Measurements from ENCODE around the gene ZNF469. TPM values are rescaled to one million over a fixed set of nuclear protein-coding genes. Genes with fewer than 3 reads are reported as not detected.

ZNF469 gene, protein sequence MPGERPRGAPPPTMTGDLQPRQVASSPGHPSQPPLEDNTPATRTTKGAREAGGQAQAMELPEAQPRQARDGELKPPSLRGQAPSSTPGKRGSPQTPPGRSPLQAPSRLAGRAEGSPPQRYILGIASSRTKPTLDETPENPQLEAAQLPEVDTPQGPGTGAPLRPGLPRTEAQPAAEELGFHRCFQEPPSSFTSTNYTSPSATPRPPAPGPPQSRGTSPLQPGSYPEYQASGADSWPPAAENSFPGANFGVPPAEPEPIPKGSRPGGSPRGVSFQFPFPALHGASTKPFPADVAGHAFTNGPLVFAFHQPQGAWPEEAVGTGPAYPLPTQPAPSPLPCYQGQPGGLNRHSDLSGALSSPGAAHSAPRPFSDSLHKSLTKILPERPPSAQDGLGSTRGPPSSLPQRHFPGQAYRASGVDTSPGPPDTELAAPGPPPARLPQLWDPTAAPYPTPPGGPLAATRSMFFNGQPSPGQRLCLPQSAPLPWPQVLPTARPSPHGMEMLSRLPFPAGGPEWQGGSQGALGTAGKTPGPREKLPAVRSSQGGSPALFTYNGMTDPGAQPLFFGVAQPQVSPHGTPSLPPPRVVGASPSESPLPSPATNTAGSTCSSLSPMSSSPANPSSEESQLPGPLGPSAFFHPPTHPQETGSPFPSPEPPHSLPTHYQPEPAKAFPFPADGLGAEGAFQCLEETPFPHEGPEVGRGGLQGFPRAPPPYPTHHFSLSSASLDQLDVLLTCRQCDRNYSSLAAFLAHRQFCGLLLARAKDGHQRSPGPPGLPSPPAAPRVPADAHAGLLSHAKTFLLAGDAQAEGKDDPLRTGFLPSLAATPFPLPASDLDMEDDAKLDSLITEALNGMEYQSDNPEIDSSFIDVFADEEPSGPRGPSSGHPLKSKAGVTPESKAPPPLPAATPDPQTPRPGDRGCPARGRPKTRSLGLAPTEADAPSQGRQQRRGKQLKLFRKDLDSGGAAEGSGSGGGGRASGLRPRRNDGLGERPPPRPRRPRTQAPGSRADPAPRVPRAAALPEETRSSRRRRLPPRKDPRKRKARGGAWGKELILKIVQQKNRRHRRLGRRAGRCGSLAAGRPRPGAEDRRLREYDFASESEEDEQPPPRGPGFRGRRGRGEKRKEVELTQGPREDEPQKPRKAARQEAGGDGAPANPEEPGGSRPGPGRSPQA (N-terminal part only)
- total RNA-seq, result 1 to 10 TPM; 2.9 to 6.2 TPM
- long read RNA-seq, donor 1, full-length matches to known transcripts, result 5 of 6 reads
- long read RNA-seq, donor 1, partial matches to known transcripts, result 0 of 6 reads
- long read RNA-seq, donor 1, other reads (novel, unspliced or antisense), result 1 of 6 reads
- long read RNA-seq, donor 2, full-length matches to known transcripts, result 4 of 4 reads
- long read RNA-seq, donor 2, partial matches to known transcripts, result 0 of 4 reads
- long read RNA-seq, donor 2, other reads (novel, unspliced or antisense), result 0 of 4 reads

DNA sequence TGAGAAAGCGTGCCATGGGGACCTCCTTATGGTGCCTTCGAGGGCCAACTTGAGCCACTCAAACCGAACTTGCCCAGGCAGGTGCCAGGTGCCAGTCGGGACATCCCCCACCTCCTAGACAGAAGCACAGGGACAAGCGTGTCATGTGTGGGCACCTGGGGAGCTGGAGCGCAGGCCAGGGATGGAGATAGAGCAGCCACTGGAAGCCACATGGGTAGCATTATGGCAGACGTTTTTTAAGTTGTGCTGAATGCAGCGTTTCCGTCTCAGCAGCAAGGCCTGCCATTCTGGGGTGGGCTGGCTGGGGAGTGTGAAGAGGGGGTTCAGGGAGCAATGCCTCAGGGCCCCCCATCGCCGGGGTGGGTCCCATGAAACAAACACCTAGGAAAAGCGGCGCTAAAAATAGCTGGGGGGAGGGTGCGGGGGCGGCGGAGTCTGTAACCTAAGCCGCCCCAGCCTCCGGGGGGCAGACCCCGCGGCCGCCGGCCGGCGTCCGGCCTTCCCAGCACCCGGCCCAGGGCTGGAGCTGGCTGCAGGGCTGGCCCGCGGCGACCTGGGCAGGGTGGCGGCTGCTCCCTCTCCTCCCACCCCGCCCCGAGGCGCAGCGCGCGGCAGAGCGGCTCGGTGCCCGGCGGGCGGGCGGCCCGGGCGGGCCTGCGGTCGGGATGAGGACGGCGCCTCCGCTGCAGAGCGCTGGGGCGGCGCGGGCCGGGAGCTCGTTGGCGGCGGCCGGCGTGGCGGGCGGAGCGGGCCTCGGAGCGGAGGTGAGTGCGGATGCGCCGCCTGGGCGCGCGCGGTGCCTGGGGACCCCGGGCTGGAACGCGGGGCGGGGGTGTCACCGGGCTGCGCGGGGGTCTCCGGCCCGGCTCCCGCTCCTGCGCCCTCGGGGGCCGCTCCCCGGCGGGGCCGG lies at the start of gene ZNF469:
TSS of gene ZNF469 (plus strand) at position 469 of the 910 bp plus-strand sequence. CDS start 44,512 bp downstream, outside the sequence.
- peak; percentile 79 for DNase-seq (ENCODE audit: low spot score)
- intact Hi-C loops (cut with DNase I), result no loop called here

DNA sequence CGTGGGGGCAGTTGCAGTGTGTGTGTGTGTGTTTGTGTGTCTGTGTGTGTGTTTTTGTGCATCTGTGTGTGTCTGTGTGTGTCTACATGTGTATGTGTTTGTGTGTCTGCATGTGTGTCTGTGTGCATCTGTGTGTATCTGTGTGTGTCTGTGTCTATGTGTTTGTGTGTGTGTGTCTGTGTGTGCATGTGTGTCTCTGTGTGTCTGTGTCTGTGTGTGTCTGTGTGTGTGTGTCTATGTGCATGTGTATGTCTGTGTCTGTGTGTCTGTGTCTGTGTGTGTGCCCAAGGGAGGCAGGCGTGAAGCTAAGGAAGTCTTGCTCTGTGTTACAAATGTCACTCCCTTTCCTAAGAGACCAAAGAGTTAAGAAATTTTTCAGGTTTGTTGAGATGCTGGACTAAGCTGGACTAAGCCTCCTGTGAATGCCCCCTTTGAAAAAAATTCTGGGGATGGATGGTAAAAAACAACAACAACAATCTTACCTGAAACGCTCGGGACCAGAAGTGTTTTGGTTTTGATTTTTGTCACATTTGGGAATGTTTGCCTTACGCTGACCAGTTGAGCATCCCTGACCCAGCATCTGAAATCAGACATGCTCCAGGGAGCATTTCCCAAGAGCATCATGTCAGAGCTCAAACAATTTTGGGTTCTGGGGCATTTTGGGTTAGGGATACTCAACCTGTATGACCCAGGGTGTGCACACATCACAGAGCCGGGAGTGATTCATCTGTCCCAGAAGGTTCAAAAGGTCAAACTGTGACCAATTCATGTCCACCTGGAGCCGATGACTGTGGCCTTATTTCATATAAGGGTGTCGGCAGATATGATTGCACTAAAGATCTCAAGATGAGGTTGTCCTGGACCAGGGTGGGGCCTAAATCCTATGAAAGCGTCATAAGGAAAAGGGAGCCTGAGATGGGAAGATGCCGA lies 48.6 kb upstream of the ZNF469 start:
- intact Hi-C loops (cut with DNase I), result no loop called here

DNA sequence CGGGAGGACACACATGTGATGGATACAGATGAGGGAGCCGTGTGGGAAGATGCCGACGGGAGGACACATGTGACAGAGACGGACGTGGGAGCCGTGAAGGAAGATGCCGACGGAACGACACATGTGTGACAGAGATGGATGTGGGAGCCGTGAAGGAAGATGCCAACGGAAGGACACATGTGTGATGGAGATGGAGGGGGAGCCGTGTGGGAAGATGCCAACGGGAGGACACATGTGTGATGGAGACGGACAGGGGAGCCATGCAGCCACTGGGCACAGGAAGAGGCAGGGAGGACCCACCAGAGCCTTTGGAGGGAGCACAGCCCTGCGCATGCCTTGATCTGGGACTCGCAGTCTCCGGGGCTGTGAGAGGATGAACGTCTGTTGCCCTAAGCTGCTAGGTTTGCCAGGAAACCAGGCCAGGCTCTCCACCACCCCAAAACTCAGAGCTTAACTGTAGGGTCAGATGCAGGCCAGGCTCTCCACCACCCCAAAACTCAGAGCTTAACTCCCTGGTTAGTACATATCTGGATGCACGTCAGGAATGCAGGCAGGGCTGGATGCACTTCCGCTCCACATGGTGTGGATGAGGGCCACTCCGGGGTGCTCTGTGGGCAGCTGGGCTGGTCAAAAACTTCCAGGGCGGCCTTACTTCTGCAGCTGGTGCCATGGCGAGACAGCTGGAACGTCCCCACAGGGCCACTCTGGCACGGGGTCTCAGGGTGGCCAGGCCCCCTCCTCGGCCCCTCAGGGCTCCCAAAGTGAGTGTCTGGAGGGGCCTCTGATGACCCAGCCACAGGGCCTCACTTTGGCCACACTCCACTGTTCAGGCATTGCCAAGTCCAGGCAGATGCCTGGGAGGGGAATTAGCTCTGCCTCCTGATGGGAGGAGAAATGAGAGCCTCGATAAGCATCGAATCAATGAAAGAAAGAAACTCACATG lies 47.7 kb upstream of the ZNF469 start:
- intact Hi-C loops (cut with DNase I), result no loop called here
- DNase-seq (ENCODE audit: low spot score), result no peak

More for the DNA sequence above, 48.6 kb upstream of the ZNF469 start:
- no peak for DNase-seq (ENCODE audit: low spot score)

DNA sequence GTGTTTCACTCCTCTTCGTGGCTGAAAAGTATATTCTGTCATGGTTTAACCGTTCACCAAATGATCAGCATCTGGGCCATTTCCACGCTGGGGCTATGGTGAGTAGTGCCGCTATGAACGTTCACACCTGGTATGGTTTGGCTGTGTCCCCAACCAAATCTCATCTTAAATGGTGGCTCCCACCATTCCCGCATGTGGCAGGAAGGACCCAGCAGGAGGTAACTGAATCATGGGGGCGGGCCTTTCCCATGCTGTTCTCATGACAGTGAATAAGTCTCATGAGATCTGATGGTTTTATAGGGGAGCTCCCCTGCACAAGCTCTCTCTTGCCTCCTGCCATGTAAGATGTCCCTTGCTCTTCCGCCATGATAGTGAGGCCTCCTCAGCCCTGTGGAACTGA lies 45.7 kb upstream of the ZNF469 start:
- intact Hi-C loops (cut with DNase I), result no loop called here
- DNase-seq (ENCODE audit: low spot score), result no peak

DNA sequence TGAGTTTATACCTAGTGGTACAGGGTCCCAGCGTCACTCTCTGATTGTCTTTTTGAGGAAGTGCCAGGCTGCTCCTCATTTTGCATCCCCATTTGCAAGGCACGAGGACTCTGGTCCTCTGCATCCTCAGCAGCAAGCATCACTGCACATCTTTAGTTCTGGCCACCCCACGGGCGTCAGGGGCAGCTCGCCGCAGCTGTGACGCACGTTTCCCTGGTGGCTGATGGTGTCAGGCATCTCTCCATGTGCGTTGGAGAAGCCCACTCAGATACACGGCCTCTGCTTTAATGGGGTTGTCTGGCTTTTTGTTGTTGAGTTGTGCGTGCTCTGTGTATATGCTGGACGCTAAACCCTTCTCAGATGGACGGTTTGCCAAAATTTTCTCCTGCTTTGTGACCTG lies 45.2 kb upstream of the ZNF469 start:
- intact Hi-C loops (cut with DNase I), result no loop called here
- no peak for DNase-seq (ENCODE audit: low spot score)

DNA sequence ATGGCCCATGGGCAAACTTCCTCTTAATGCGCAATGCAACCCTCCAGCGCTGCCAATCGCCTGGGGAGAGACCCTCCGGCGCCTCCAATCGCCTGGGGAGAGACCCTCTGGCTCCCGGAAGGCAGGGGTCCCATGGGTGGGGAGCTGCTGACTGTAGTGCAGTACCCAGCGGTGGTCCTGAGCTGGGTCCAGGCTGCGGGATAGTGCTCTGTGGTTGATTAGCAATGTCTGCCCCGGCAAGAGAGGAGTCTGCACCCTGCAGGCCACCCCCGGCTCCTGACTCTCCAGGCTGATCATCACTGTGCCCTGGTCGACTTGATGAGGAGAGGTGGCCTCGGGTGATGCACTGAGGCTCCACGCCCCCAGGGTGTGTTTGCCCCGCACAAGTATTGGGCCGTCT lies 44.6 kb upstream of the ZNF469 start:
- intact Hi-C loops (cut with DNase I), result no loop called here
- DNase-seq (ENCODE audit: low spot score), result no peak

DNA sequence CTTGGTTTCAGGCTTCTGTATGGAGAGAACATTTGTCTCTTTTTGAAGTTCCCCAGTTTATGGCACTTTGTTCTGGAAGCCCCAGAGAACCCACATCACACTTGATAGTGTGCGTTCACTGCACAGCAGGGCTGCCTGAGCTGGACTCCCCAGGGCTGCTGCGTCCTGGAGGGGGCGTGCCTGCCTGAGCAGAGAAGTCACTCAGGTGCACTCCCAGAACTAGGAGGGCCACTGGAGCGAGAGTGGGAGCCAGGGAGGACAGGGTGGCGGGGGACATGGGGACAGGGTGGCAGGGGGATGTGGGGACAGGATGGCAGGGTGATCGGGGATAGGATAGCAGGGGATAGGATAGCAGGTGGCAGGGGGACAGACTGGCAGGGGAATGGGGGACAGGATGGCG lies 43.9 kb upstream of the ZNF469 start:
- DNase-seq (ENCODE audit: low spot score), result no peak
- intact Hi-C loops (cut with DNase I), result no loop called here

DNA sequence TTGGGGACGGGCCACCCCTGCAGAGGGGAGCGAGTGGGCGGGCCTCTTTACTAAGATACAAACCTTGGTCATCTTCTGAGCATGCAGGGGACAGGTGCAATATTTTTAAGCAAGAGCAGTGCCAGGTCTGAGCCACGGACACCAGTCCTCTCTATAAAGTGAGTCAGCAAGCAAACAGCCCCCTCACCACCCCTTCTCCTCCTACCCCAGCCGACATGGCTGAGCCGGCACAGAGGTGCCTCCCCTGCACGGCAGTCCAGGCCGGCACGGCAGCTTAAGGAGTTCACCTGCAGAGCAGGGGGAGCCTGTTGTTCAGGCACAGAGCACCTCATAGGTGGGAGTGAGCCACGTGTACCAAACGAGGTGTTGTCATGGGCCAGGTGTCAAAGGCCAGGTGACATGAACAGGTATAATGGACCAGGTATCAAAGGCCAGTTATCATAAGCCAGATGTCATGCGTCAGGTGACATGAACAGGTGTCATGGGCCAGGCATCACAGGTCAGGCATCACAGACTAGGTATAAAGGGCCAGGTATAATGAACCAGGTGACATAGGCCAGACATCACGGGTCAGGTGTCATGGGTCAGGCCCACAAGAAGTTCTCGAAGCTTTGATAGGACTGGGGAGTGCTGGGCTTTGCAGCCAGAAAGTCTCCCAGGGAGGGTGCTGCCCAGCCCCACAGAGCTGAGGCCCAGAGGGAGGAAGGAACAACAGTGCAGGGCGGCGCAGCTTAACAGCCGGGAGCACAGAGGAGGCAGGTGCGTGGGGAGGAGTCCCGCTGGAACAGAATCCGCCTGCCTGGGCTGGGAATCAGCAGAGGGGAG lies 42.6 kb upstream of the ZNF469 start:
- no peak for DNase-seq (ENCODE audit: low spot score)

DNA sequence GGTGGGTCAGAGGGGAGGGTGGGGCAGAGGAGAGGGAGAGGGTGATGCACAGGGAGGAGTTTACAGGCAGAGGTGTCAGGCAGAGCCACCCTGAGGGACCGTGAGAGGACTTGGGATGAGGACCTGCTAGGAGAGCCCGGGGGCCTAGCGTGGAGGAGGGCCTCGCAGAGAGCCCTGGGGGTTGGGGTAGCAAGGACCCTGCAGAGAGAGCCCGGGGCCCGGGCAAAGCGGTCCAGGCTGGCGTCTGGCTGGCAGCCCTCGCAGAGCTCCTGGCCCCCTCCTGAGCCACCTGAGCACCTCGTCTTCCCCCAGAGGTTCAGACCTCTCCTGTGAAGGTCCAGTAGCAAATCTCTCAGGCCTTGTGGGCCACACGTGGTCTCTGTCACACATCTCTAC lies 42.0 kb upstream of the ZNF469 start:
- DNase-seq (ENCODE audit: low spot score), result no peak
- intact Hi-C loops (cut with DNase I), result no loop called here

More for the DNA sequence above, 42.6 kb upstream of the ZNF469 start:
- intact Hi-C loops (cut with DNase I), result no loop called here

DNA sequence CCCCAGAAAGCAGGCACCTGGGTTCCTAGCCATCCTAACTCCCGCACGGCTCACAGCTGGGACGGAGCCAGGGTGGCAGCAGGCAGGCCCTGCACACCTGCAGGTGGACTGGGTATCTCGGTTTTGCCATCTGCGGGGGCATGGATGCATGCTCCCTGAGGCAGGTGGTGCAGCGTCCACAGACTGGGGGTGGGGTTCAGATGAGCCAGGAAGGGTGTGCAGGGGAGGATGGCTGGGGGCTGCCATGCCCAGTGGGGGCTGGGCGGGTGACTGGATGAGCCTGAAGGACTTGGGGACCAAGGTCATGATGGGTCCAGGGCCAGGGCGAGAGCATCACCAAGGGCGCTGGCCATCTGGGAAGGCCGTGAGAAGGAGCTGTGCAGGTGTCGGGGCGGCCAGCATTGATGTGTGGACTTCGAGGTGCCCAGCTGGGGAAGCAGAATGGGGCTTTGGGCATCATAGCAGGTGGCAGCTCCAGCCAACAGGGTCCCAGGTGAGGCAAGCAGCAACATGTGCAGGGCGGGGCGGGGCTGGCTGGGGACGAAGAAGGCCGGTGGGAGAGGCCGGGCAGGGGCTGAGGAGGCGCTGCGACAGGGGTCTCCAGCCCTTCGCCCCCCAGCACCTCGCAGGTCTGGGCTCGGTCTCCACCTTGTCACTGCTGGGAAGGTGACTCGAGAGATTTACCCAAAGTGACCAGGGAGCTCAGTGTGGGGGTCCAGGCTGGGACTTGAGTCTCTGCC lies 41.0 kb upstream of the ZNF469 start:
- intact Hi-C loops (cut with DNase I), result no loop called here
- DNase-seq (ENCODE audit: low spot score), result no peak

DNA sequence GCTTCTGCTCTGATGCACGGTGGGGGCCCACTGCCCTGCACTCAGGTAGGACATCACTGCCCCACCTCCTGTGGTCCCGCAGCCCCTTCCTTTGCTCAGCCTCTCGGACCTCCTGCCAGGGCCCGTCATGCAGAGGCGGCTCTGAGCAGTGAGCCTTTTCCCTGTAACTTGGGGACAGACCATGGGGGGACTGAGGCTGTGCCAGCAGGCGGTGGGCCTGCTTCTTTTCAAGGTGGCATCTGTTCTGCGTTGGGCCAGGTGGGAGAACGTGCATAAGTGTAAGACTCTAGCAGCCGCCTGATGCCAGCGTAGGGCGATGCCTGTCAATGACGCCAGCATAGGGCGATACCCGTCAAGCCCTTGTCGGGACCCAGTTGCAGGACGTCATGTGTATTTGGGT lies 40.3 kb upstream of the ZNF469 start:
- intact Hi-C loops (cut with DNase I), result no loop called here

DNA sequence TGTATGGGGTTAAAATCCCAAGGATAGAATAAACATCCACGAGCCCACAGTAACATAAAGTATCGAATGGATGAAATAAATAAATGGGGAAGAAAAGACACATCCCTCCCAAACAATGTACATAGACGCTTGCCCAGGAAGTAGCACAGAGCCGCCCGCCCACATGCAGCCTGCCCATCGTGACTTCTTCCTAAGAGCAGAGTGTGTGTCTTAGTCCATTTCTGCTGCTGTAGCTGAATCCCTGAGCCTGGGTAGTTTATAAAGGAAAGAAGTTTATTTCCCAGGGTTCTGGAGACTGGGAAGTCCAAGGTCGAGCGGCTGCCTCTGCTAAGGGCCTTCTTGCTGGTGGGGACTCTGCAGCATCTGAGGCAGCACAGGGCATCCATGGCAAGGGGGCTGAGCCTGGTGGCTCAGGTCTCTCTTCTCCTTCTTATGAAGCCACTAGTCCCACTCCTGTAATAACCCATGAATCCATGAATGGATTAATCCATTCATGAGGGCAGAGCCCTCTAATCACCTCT lies 39.4 kb upstream of the ZNF469 start:
- intact Hi-C loops (cut with DNase I), result loop anchor here in 1 of 2 donors (1.0 kb wide), 1 partner anchor 31 kb away; no protein-coding TSS in a partner anchor
- no peak for DNase-seq (ENCODE audit: low spot score)

More for the DNA sequence above, 40.3 kb upstream of the ZNF469 start:
- DNase-seq (ENCODE audit: low spot score), result no peak

DNA sequence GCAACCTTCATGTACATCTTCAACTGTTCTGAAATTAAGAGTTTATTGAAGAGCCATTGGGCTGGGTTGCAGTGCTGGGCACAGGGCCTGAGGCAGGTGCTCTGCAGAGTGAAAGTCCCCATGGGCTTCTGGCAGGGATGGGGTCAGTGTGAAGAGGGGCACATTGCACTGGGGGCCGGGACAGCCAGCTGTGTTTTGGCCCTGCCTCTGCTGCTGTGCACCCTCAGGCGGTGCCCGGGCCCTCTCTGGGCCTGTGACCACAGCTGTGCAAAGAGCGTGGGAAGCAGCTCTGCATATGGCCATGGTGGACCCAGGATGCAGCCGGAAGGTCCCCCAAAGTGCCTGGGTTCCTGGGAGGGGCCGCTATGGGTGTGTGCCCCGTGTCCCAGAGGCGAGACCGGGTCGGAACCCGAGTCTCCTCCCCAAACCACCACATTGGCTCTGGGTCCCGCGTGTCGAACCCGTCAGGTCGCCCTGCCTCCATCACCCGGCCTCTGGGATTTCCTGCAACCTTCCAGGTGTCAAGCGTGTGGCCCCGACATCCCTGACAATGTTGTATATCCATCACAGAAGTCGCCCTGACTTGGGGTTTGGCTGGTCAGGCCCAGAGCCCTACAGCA lies 38.2 kb upstream of the ZNF469 start:
- DNase-seq (ENCODE audit: low spot score), result no peak
- intact Hi-C loops (cut with DNase I), result no loop called here

Data from posterior vena cava (tissue), 2 donors.